H9 (cell line): Measurements from ENCODE around the gene TSPAN1. TPM values are rescaled to one million over a fixed set of nuclear protein-coding genes. Genes with fewer than 3 reads are reported as not detected.

Experiments
- DNase-seq: peaks from one replicate; pipeline ENCODE4 v3.0.0-alpha.2; 2017
- H2AFZ ChIP-seq: one replicate; pipeline ENCODE4 v1.6.1; 2013; ENCODE audit warnings: mild to moderate bottlenecking, low read length, control low read depth, moderate library complexity
- H2AK5ac ChIP-seq: 2 replicates; pipeline ENCODE4 v1.6.1; 2013; ENCODE audit warnings: low read length, control low read depth, mixed read lengths; ENCODE audit not compliant: insufficient read length
- H2BK120ac ChIP-seq: one replicate; pipeline ENCODE4 v1.6.1; 2013; ENCODE audit warnings: low read depth, mild to moderate bottlenecking, low read length, control low read depth, inconsistent platforms; ENCODE audit not compliant: poor library complexity, severe bottlenecking
- H2BK12ac ChIP-seq: 2 replicates; pipeline ENCODE4 v1.6.1; 2013; ENCODE audit warnings: low read length, control low read depth, mixed read lengths, low read depth; ENCODE audit not compliant: insufficient read length
- H2BK15ac ChIP-seq: 2 replicates; pipeline ENCODE4 v1.6.1; 2013; ENCODE audit warnings: low read depth, low read length, control low read depth
- H2BK20ac ChIP-seq: one replicate; pipeline ENCODE4 v1.6.1; 2013; ENCODE audit warnings: low read depth, mild to moderate bottlenecking, low read length, control low read depth, inconsistent platforms; ENCODE audit not compliant: poor library complexity, severe bottlenecking
- H2BK5ac ChIP-seq: 2 replicates; pipeline ENCODE4 v1.6.1; 2013; ENCODE audit warnings: low read length, control low read depth, mixed read lengths; ENCODE audit not compliant: insufficient read length
- H3K14ac ChIP-seq: 2 replicates; pipeline ENCODE4 v1.6.1; 2013; ENCODE audit warnings: low read length, control low read depth; ENCODE audit not compliant: insufficient read depth
- H3K18ac ChIP-seq: 2 replicates; pipeline ENCODE4 v1.6.1; 2013; ENCODE audit warnings: low read depth, mild to moderate bottlenecking, mixed read lengths, low read length, control low read depth; ENCODE audit not compliant: insufficient read length
- H3K23ac ChIP-seq: 2 replicates; pipeline ENCODE4 v1.6.1; 2013; ENCODE audit warnings: low read length, control low read depth, mixed read lengths, low read depth; ENCODE audit not compliant: insufficient read length
- H3K23me2 ChIP-seq: 2 replicates; pipeline ENCODE4 v1.6.1; 2013; ENCODE audit warnings: low read depth, mild to moderate bottlenecking, mixed read lengths, low read length, control low read depth; ENCODE audit not compliant: insufficient read length, poor library complexity, severe bottlenecking
- H3K27ac ChIP-seq: 2 replicates; pipeline ENCODE4 v1.5.1; 2013; ENCODE audit warnings: low read length, control low read depth, mixed read lengths, low read depth; ENCODE audit not compliant: insufficient read length
- H3K27me3 ChIP-seq: 2 replicates; pipeline ENCODE4 v1.6.1; 2013; ENCODE audit warnings: low read length, control low read depth, inconsistent platforms; ENCODE audit not compliant: insufficient read depth
- H3K4ac ChIP-seq: 2 replicates; pipeline ENCODE4 v1.6.1; 2013; ENCODE audit warnings: low read depth, mild to moderate bottlenecking, control low read depth, inconsistent platforms, low read length, moderate library complexity
- H3K4me1 ChIP-seq: 2 replicates; pipeline ENCODE4 v1.6.1; 2013; ENCODE audit warnings: low read length, control low read depth, inconsistent platforms; ENCODE audit not compliant: insufficient read depth
- H3K4me2 ChIP-seq: 2 replicates; pipeline ENCODE4 v1.6.1; 2013; ENCODE audit warnings: low read length, control low read depth, mixed read lengths; ENCODE audit not compliant: insufficient read length, insufficient read depth
- H3K56ac ChIP-seq: 2 replicates; pipeline ENCODE4 v1.6.1; 2013; ENCODE audit warnings: low read depth, mild to moderate bottlenecking, mixed read lengths, low read length, control low read depth; ENCODE audit not compliant: insufficient read length
- H3K79me1 ChIP-seq: 2 replicates; pipeline ENCODE4 v1.6.1; 2013; ENCODE audit warnings: low read depth, mild to moderate bottlenecking, moderate library complexity, low read length, control low read depth, inconsistent platforms; ENCODE audit not compliant: insufficient read depth, poor library complexity, severe bottlenecking
- H3K79me2 ChIP-seq: 2 replicates; pipeline ENCODE4 v1.6.1; 2013; ENCODE audit warnings: low read length, control low read depth, inconsistent platforms; ENCODE audit not compliant: insufficient read depth
- H3K9ac ChIP-seq: 2 replicates; pipeline ENCODE4 v1.6.1; 2013; ENCODE audit warnings: low read length, control low read depth, mixed read lengths; ENCODE audit not compliant: insufficient read length; ENCODE audit errors: extremely low read depth
- H3K9me3 ChIP-seq: one replicate; pipeline ENCODE4 v1.6.1; 2013; ENCODE audit warnings: low read depth, low read length, inconsistent platforms; ENCODE audit not compliant: control insufficient read depth
- H3T11ph ChIP-seq: one replicate; pipeline ENCODE4 v1.6.1; 2013; ENCODE audit warnings: mild to moderate bottlenecking, low read length, control low read depth, inconsistent platforms
- H4K20me1 ChIP-seq: one replicate; pipeline ENCODE4 v1.6.1; 2013; ENCODE audit not compliant: control insufficient read depth, insufficient read length, insufficient read depth
- H4K5ac ChIP-seq: 2 replicates; pipeline ENCODE4 v1.6.1; 2013; ENCODE audit warnings: low read depth, mild to moderate bottlenecking, mixed read lengths, low read length, control low read depth; ENCODE audit not compliant: insufficient read length
- H4K8ac ChIP-seq: replicated peaks from 2 replicates; pipeline ENCODE4 v1.6.1; 2013; ENCODE audit warnings: low read length, control low read depth, mixed read lengths, low read depth; ENCODE audit not compliant: insufficient read length
- H4K91ac ChIP-seq: 2 replicates; pipeline ENCODE4 v1.6.1; 2013; ENCODE audit warnings: low read depth, mild to moderate bottlenecking, moderate library complexity, mixed read lengths, low read length, control low read depth; ENCODE audit not compliant: insufficient read length
- H3K27ac Mint-ChIP-seq, 3 experiments: 2 replicates in 2 of 3; 3 replicates in 1 of 3; pipeline ENCODE4 v1.8.0; 2020 to 2021; ENCODE audit warnings: mixed read lengths in 3 of 3, mild to moderate bottlenecking in 1 of 3, moderate library complexity in 1 of 3
- H3K27me3 Mint-ChIP-seq: 2 replicates; pipeline ENCODE4 v1.8.0; 2021; ENCODE audit warnings: low read depth, mild to moderate bottlenecking, moderate library complexity, mixed read lengths
- H3K36me3 Mint-ChIP-seq, 3 experiments: 2 replicates in 2 of 3; 3 replicates in 1 of 3; pipeline ENCODE4 v1.8.0; 2020 to 2021; ENCODE audit warnings: low read depth in 3 of 3, mixed read lengths in 3 of 3; ENCODE audit not compliant: insufficient read depth in 1 of 3
- H3K4me1 Mint-ChIP-seq, 2 experiments: 2 replicates each; pipeline ENCODE4 v1.8.0; 2020; ENCODE audit warnings: mixed read lengths in 2 of 2
- H3K4me3 Mint-ChIP-seq, 2 experiments: 2 replicates in 1 of 2; 3 replicates in 1 of 2; pipeline ENCODE4 v1.8.0; 2020 to 2021; ENCODE audit warnings: mild to moderate bottlenecking in 2 of 2, mixed read lengths in 2 of 2, moderate library complexity in 1 of 2
- H3K9me3 Mint-ChIP-seq, 2 experiments: 2 replicates in 1 of 2; 3 replicates in 1 of 2; pipeline ENCODE4 v1.8.0; 2020; ENCODE audit warnings: mild to moderate bottlenecking in 2 of 2, mixed read lengths in 2 of 2, moderate library complexity in 1 of 2
- WGBS: extraction: QIAGEN DNeasy Blood & Tissue Kit; methylation state at CpG from one replicate; pipeline ENCODE4 v1.1.7; 2013; ENCODE audit warnings: missing lambda C conversion rate, low lambda C conversion rate, mixed read lengths; ENCODE audit not compliant: insufficient read length; ENCODE audit errors: extremely low coverage; 5-methylcytosine and 5-hydroxymethylcytosine counted together
- total RNA-seq: library from RNA; stranded (reverse); gene quantifications from 2 replicates; pipeline ENCODE4 v1.2.1, GENCODE V29; 2021
- TF ChIP-seq, protein P1 (sequence below): fragments of 200-600 bp; sonication (generic); conservative IDR thresholded peaks from 3 replicates; pipeline ENCODE4 v1.8.0; 2021; ENCODE audit warnings: antibody characterized with exemption, mild to moderate bottlenecking

TSPAN1 gene
- total RNA-seq, 1 experiment from 2014 or later = not detected

DNA sequence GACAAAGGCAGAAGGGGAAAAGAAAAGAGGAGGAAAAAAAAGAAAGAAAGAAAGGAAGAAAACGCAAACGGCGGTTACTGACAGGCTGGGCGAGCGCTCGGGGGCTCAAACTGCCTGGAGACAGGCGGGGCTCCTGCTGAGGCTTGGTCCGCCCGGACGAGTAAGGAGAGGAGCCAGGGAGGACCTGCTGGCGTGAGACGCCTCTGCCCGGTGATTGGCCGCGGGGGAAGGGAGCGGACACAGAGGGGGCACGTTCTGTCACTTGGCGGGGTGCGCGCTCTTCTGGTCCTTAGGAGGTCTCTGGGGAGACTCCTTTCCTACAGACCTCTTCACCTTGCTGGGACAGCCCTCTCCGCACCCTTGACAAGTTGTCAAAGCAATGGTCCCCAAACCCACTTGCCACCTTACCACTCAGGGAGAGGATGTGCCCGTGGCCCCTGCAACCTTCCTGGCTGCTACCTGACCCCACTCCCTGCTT is 41.7 kb upstream of the TSPAN1 start:
- Histone ChIP-seq H3K14ac (peak overlapping the region; percentile 72), H4K5ac (no peak overlapping the region), H3K4me1 (peaks cover 6% of the 10 kb centered on the region; the same call in 1 of the 2 replicates), H2AFZ (no peak overlapping the region), H3K23me2 (peaks cover 15% of the 10 kb centered on the region), H3K18ac (peak overlapping the region; percentile 73), H3K27ac (peak overlapping the region; percentile 92), H3K9me3 (no peaks in the 10 kb centered on the region), H4K8ac (no peak overlapping the region), H3K56ac (no peak overlapping the region), H3K4ac (no peak overlapping the region), H2BK120ac (no peak overlapping the region), H2AK5ac (no peak overlapping the region), H2BK5ac (no peak overlapping the region), H2BK15ac (no peak overlapping the region), H3K79me2 (no peaks in the 10 kb centered on the region), H4K20me1 (no peaks in the 10 kb centered on the region), H3K79me1 (no peaks in the 10 kb centered on the region), H3K9ac (peak overlapping the region; percentile 62), H2BK12ac (no peak overlapping the region), H2BK20ac (no peak overlapping the region), H3K4me2 (peak overlapping the region; percentile 81), H3K23ac (no peak overlapping the region), H4K91ac (no peak overlapping the region), H3T11ph (no peak overlapping the region), H3K27me3 (no peaks in the 10 kb centered on the region; the same call in 1 of the 2 replicates)
- Mint-ChIP-seq H3K4me1 (peaks cover 30 to 34% of the 10 kb centered on the region in 2 experiments), H3K27ac (peak overlapping the region; percentile 100), H3K27me3 (peaks cover 13% of the 10 kb centered on the region), H3K9me3 (peaks cover 0 to 3% of the 10 kb centered on the region in 2 experiments; a peak in 1 of 5 replicates), H3K4me3 (peak overlapping the region; percentile 75 to 90), H3K36me3 (no peaks in the 10 kb centered on the region; a peak in 1 of 7 replicates)
- no CpG with 5 or more reads among the region's 22 CpGs for WGBS
- DNase-seq = no peak
- TF ChIP-seq, protein P1, sequence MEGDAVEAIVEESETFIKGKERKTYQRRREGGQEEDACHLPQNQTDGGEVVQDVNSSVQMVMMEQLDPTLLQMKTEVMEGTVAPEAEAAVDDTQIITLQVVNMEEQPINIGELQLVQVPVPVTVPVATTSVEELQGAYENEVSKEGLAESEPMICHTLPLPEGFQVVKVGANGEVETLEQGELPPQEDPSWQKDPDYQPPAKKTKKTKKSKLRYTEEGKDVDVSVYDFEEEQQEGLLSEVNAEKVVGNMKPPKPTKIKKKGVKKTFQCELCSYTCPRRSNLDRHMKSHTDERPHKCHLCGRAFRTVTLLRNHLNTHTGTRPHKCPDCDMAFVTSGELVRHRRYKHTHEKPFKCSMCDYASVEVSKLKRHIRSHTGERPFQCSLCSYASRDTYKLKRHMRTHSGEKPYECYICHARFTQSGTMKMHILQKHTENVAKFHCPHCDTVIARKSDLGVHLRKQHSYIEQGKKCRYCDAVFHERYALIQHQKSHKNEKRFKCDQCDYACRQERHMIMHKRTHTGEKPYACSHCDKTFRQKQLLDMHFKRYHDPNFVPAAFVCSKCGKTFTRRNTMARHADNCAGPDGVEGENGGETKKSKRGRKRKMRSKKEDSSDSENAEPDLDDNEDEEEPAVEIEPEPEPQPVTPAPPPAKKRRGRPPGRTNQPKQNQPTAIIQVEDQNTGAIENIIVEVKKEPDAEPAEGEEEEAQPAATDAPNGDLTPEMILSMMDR = no peak
